RWPE1 (cell line): ENCODE measurements around the gene SMAD2.

Experiments used
- CTCF ChIA-PET: fragments of 350-600 bp; sonication (Branson Sonifier 250); formaldehyde crosslinking; extraction: SDS; loops from one replicate; lab custom pipeline; 2021; lab: Yijun Ruan, JAX
- POLR2A ChIA-PET: fragments of 400-600 bp; formaldehyde crosslinking; extraction: SDS; loops from one replicate; lab custom pipeline; 2020; ENCODE audit warnings: antibody characterized with exemption; ENCODE audit not compliant: low non-redundant PET; lab: Yijun Ruan, JAX
- DNase-seq: peaks from one replicate; pipeline ENCODE4 v3.0.0; 2012; ENCODE audit warnings: low spot score
- H3K27ac ChIP-seq: fragments of 450-650 bp; 2 replicates; pipeline ENCODE4 v1.5.1; 2017
- CTCF ChIP-seq: fragments of 450-650 bp; conservative IDR thresholded peaks from 2 replicates; pipeline ENCODE4 v1.5.1; 2017; ENCODE audit warnings: low read depth, mild to moderate bottlenecking

The SMAD2 gene

GRCh38 chr18:47871288-47871687 lies 59.2 kb downstream of the SMAD2 start:
- CTCF ChIA-PET = interaction anchor here (0.6 kb wide), 1 partner anchor 17 kb away, joined by 3 read pairs; no protein-coding TSS in a partner anchor
- DNase-seq = no peak
- POLR2A ChIA-PET = no interaction called here
- no peak overlapping the region for H3K27ac ChIP-seq
- no peak for TF ChIP-seq CTCF

GRCh38 chr18:47870605-47871004 lies 59.9 kb downstream of the SMAD2 start:
- TF ChIP-seq CTCF = no peak
- H3K27ac ChIP-seq = no peak overlapping the region
- POLR2A ChIA-PET = no interaction called here
- CTCF ChIA-PET = interaction anchor here (0.6 kb wide), 1 partner anchor 16 kb away, joined by 3 read pairs; no protein-coding TSS in a partner anchor
- no peak for DNase-seq

- CTCF ChIA-PET = no interaction called here
These were observed 61.7 kb downstream of the SMAD2 start for GRCh38 chr18:47868744-47869143.

GRCh38 chr18:47865183-47865582 lies 65.3 kb downstream of the SMAD2 start:
- DNase-seq = no peak
- ChIA-PET CTCF (no interaction called here), POLR2A (no interaction called here)
- no peak for TF ChIP-seq CTCF
- H3K27ac ChIP-seq = no peak overlapping the region

More at GRCh38 chr18:47868744-47869143, 61.7 kb downstream of the SMAD2 start:
- no peak overlapping the region for H3K27ac ChIP-seq
- TF ChIP-seq CTCF = no peak
- DNase-seq = no peak
- POLR2A ChIA-PET = no interaction called here

GRCh38 chr18:47863041-47863440 lies 67.4 kb downstream of the SMAD2 start:
- H3K27ac ChIP-seq = no peak overlapping the region
- ChIA-PET POLR2A (no interaction called here), CTCF (no interaction called here)
- no peak for DNase-seq
- TF ChIP-seq CTCF = no peak

GRCh38 chr18:47858607-47859006 lies 71.9 kb downstream of the SMAD2 start:
- no peak overlapping the region for H3K27ac ChIP-seq
- no peak for TF ChIP-seq CTCF
- ChIA-PET CTCF (no interaction called here), POLR2A (no interaction called here)
- DNase-seq = no peak
